ENCODE measurements around the gene OR12D1. TPM values are rescaled to one million over a fixed set of nuclear protein-coding genes. Genes with fewer than 3 reads are reported as not detected.
"Not testable (repeated sequence)": the region's sequence is repeated elsewhere in the genome, so short reads cannot be mapped to it uniquely, and the experiment has no call there.

OR12D1 gene
- total and polyA plus RNA-seq, 7 experiments from 2014 or later = not detected

DNA sequence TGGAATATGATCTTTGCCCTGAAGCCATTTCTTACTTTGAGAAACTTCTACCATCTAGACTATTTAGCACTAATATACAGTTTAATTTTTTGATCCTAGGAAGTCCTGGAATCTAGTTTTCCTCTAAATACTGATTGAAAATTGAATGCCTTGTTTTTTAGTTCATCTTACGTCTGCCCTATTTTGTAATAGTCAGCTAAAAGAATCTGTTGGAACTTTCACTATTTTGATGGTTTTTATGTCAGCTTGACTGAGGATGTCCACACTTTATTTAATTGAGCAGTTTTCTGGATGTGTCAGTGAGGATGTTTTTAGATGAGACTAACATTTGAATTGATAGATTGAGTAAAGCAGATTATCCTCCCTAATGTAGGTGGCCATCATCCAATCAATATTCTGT, 10.9 kb upstream of the OR12D1 start:
- intact Hi-C loops (cut with micrococcal nuclease) = no loop called here
- Mint-ChIP-seq H3K9me3 (peaks cover 0 to 17% (median 6%) of the 10 kb centered on the region in 11 donors), H3K27me3 (peaks cover 7 to 73% (median 58%) of the 10 kb centered on the region in 5 donors), H3K4me3 (no peak overlapping the region), H3K27ac (no peak overlapping the region), H3K4me1 (no peaks in the 10 kb centered on the region), H3K36me3 (no peaks in the 10 kb centered on the region)
- no peak overlapping the region for H3K27ac ChIP-seq (ENCODE audit: low read depth, low read length)
- H3K27me3 ChIP-seq (ENCODE audit: control insufficient read depth in 2 of 2, insufficient read depth in 2 of 2, low read length in 2 of 2) = peaks cover 0 to 4% of the 10 kb centered on the region in 2 donors
- no peaks in the 10 kb centered on the region for H3K9me3 ChIP-seq (ENCODE audit: control insufficient read depth in 2 of 3, low read length in 3 of 3)
- H3K4me3 ChIP-seq (ENCODE audit: low read length) = no peak overlapping the region
- no peaks in the 10 kb centered on the region for H3K4me1 ChIP-seq (ENCODE audit: control insufficient read depth in 2 of 2, insufficient read depth in 2 of 2, low read length in 2 of 2)
- H3K36me3 ChIP-seq (ENCODE audit: control insufficient read depth in 2 of 3, insufficient read depth in 3 of 3, low read length in 3 of 3) = no peaks in the 10 kb centered on the region
- no peak for ATAC-seq
- POLR2A ChIA-PET = no interaction called here
- DNase-seq = no peak
- CTCF ChIA-PET = no interaction called here

DNA sequence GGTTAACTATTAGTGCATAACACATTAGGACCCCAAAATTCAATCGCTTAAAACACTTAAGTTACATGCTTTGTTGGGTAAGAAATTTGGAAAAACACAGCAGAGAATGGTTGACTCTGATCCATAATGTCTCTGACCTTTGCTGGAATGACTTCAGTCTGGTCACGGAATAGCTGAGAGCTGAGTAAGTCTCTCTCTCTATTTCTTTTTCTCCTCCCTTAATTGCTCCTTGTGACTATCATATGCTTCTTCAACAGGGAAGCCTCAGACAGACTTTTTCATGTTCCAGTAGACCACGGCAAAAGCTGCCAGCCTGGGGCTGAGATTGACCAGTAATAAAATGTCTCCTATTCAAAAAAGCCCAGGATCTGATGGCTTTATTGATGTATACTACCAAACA, 4.8 kb downstream of the OR12D1 start:
- no peak for DNase-seq
- Mint-ChIP-seq H3K4me3 (no peak overlapping the region), H3K4me1 (no peaks in the 10 kb centered on the region), H3K9me3 (peaks cover 0 to 7% (median 0%) of the 10 kb centered on the region in 11 donors), H3K27ac (no peak overlapping the region), H3K36me3 (no peaks in the 10 kb centered on the region), H3K27me3 (peaks cover 27 to 67% (median 45%) of the 10 kb centered on the region in 5 donors)
- Histone ChIP-seq H3K36me3 (ENCODE audit: control insufficient read depth in 2 of 3, insufficient read depth in 3 of 3, low read length in 3 of 3) (no peaks in the 10 kb centered on the region), H3K27me3 (ENCODE audit: control insufficient read depth in 2 of 2, insufficient read depth in 2 of 2, low read length in 2 of 2) (no peaks in the 10 kb centered on the region), H3K27ac (ENCODE audit: low read depth, low read length) (no peak overlapping the region), H3K4me1 (ENCODE audit: control insufficient read depth in 2 of 2, insufficient read depth in 2 of 2, low read length in 2 of 2) (no peaks in the 10 kb centered on the region), H3K9me3 (ENCODE audit: control insufficient read depth in 2 of 3, low read length in 3 of 3) (no peaks in the 10 kb centered on the region), H3K4me3 (ENCODE audit: low read length) (no peak overlapping the region)
- intact Hi-C loops (cut with micrococcal nuclease) = no loop called here
- POLR2A ChIA-PET = no interaction called here
- no peak for ATAC-seq
- CTCF ChIA-PET = no interaction called here

DNA sequence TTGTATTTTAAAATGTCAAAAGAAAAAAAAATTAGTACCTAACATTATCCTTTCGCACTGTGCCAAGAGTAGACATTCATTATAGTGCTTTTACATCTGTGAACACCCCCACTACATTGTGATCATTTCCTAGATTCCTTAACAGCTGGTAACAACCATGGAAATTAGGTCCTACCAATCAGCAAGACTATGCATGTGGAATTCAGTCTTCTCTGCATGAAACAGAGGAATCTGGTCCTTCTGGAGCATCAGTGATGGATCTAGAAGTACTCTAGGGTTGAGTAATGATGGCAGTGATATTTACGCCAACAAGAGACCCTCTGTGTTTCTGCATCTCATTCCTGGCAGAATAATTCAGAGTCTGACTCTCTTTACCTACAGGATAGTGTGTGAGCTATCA, 9.4 kb downstream of the OR12D1 start:
- Histone ChIP-seq H3K9me3 (ENCODE audit: control insufficient read depth in 2 of 3, low read length in 3 of 3) (no peaks in the 10 kb centered on the region), H3K27ac (ENCODE audit: low read depth, low read length) (no peak overlapping the region), H3K4me1 (ENCODE audit: control insufficient read depth in 2 of 2, insufficient read depth in 2 of 2, low read length in 2 of 2) (no peaks in the 10 kb centered on the region), H3K36me3 (ENCODE audit: control insufficient read depth in 2 of 3, insufficient read depth in 3 of 3, low read length in 3 of 3) (no peaks in the 10 kb centered on the region), H3K27me3 (ENCODE audit: control insufficient read depth in 2 of 2, insufficient read depth in 2 of 2, low read length in 2 of 2) (no peaks in the 10 kb centered on the region), H3K4me3 (ENCODE audit: low read length) (no peak overlapping the region)
- no peak overlapping the region for H3K4me3 Mint-ChIP-seq
- ATAC-seq = no peak
- H3K9me3 Mint-ChIP-seq = peaks cover 0 to 7% (median 0%) of the 10 kb centered on the region in 11 donors
- peaks cover 0 to 4% (median 0%) of the 10 kb centered on the region in 5 donors for H3K36me3 Mint-ChIP-seq
- POLR2A ChIA-PET = no interaction called here
- H3K4me1 Mint-ChIP-seq = peaks cover 0 to 1% (median 0%) of the 10 kb centered on the region in 7 donors
- H3K27me3 Mint-ChIP-seq = peaks cover 21 to 74% (median 63%) of the 10 kb centered on the region in 5 donors
- CTCF ChIA-PET = no interaction called here
- no peak for DNase-seq
- intact Hi-C loops (cut with micrococcal nuclease) = no loop called here
- H3K27ac Mint-ChIP-seq = no peak overlapping the region

DNA sequence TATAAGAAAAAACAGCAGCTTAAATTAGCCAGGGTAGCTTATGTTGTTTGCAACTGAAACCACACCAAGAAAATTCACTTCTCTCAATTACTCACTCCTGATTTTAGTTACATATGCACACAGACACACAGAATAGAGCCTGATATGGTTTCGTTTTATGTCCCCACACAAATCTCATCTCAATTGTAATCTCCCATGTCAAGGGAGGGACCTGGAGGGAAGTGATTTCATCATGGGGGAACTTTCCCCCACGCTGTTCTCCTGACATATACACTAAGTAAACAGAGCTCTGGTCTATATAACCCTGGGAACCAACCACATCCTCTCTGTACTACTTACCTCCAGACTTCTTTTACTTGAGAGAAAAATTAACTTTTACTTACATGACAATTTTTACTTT, 9.8 kb downstream of the OR12D1 start:
- ChIA-PET CTCF (no interaction called here), POLR2A (no interaction called here)
- peaks cover 23 to 77% (median 65%) of the 10 kb centered on the region in 5 donors for H3K27me3 Mint-ChIP-seq
- H3K9me3 Mint-ChIP-seq = peaks cover 0 to 7% (median 0%) of the 10 kb centered on the region in 11 donors
- H3K36me3 Mint-ChIP-seq = peaks cover 0 to 4% (median 0%) of the 10 kb centered on the region in 5 donors
- Histone ChIP-seq H3K4me3 (ENCODE audit: low read length) (no peak overlapping the region), H3K9me3 (ENCODE audit: control insufficient read depth in 2 of 3, low read length in 3 of 3) (no peaks in the 10 kb centered on the region), H3K27ac (ENCODE audit: low read depth, low read length) (no peak overlapping the region), H3K4me1 (ENCODE audit: control insufficient read depth in 2 of 2, insufficient read depth in 2 of 2, low read length in 2 of 2) (no peaks in the 10 kb centered on the region), H3K36me3 (ENCODE audit: control insufficient read depth in 2 of 3, insufficient read depth in 3 of 3, low read length in 3 of 3) (no peaks in the 10 kb centered on the region), H3K27me3 (ENCODE audit: control insufficient read depth in 2 of 2, insufficient read depth in 2 of 2, low read length in 2 of 2) (no peaks in the 10 kb centered on the region)
- H3K27ac Mint-ChIP-seq = no peak overlapping the region
- H3K4me1 Mint-ChIP-seq = peaks cover 0 to 1% (median 0%) of the 10 kb centered on the region in 7 donors
- H3K4me3 Mint-ChIP-seq = no peak overlapping the region
- intact Hi-C loops (cut with micrococcal nuclease) = no loop called here
- DNase-seq (no peak), ATAC-seq (no peak)

DNA sequence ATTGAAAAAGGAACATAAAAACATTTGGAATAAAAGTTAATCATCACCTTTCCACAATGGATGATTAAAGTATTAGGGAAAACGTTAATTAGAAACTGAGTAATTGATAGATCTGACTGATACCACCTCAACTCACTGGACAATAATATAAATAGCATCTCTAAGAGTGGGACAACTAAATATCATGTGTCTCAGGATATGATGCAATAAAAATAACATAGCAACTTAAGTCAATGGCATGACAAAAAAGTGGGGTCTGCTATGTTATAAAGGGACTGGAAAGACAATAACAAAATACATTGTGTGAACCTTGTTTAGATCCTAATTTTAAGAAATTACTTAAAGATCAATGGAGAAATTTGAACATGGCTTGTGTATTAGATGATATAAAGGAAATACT, 10.3 kb downstream of the OR12D1 start:
- ChIA-PET CTCF (no interaction called here), POLR2A (no interaction called here)
- ATAC-seq = no peak
- Mint-ChIP-seq H3K36me3 (peaks cover 0 to 4% (median 0%) of the 10 kb centered on the region in 5 donors), H3K27me3 (peaks cover 18 to 74% (median 62%) of the 10 kb centered on the region in 5 donors), H3K4me1 (peaks cover 0 to 1% (median 0%) of the 10 kb centered on the region in 7 donors), H3K9me3 (peaks cover 0 to 7% (median 0%) of the 10 kb centered on the region in 11 donors), H3K4me3 (no peak overlapping the region), H3K27ac (no peak overlapping the region)
- H3K9me3 ChIP-seq (ENCODE audit: control insufficient read depth in 2 of 3, low read length in 3 of 3) = no peaks in the 10 kb centered on the region
- no peak for DNase-seq
- H3K4me3 ChIP-seq (ENCODE audit: low read length) = no peak overlapping the region
- no peak overlapping the region for H3K27ac ChIP-seq (ENCODE audit: low read depth, low read length)
- intact Hi-C loops (cut with micrococcal nuclease) = no loop called here
- H3K36me3 ChIP-seq (ENCODE audit: control insufficient read depth in 2 of 3, insufficient read depth in 3 of 3, low read length in 3 of 3) = no peaks in the 10 kb centered on the region
- H3K4me1 ChIP-seq (ENCODE audit: control insufficient read depth in 2 of 2, insufficient read depth in 2 of 2, low read length in 2 of 2) = no peaks in the 10 kb centered on the region
- no peaks in the 10 kb centered on the region for H3K27me3 ChIP-seq (ENCODE audit: control insufficient read depth in 2 of 2, insufficient read depth in 2 of 2, low read length in 2 of 2)

DNA sequence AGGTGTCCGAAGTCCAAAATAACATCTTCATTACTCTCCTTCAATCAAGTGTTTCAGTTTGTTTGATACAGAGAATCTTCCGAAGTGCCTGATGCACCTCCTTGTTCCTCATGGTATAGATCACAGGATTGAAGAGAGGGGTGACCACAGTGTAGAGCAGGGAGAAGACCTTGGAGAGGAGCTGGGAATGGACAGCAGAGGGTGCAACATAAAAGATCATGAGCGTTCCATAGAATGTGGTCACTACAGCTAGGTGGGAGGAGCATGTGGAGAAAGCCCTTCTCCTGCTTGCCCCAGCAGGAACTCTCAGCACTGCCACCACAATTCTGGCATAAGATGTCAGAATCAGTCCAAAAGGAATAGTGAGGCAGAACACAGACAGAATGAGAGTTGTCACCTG, 11.9 kb downstream of the OR12D1 start:
- Mint-ChIP-seq H3K36me3 (peaks cover 0 to 4% (median 0%) of the 10 kb centered on the region in 5 donors), H3K4me3 (no peak overlapping the region), H3K27ac (no peak overlapping the region), H3K27me3 (peaks cover 20 to 66% (median 53%) of the 10 kb centered on the region in 5 donors), H3K4me1 (peaks cover 0 to 1% (median 0%) of the 10 kb centered on the region in 7 donors), H3K9me3 (peaks cover 0 to 2% (median 0%) of the 10 kb centered on the region in 11 donors)
- no peaks in the 10 kb centered on the region for H3K36me3 ChIP-seq (ENCODE audit: control insufficient read depth in 2 of 3, insufficient read depth in 3 of 3, low read length in 3 of 3)
- H3K4me1 ChIP-seq (ENCODE audit: control insufficient read depth in 2 of 2, insufficient read depth in 2 of 2, low read length in 2 of 2) = no peaks in the 10 kb centered on the region
- intact Hi-C loops (cut with micrococcal nuclease) = no loop called here
- ChIA-PET POLR2A (no interaction called here), CTCF (no interaction called here)
- DNase-seq (no peak), ATAC-seq (no peak)
- no peaks in the 10 kb centered on the region for H3K27me3 ChIP-seq (ENCODE audit: control insufficient read depth in 2 of 2, insufficient read depth in 2 of 2, low read length in 2 of 2)
- no peaks in the 10 kb centered on the region for H3K9me3 ChIP-seq (ENCODE audit: control insufficient read depth in 2 of 3, low read length in 3 of 3)
- H3K27ac ChIP-seq (ENCODE audit: low read depth, low read length) = no peak overlapping the region
- no peak overlapping the region for H3K4me3 ChIP-seq (ENCODE audit: low read length)

DNA sequence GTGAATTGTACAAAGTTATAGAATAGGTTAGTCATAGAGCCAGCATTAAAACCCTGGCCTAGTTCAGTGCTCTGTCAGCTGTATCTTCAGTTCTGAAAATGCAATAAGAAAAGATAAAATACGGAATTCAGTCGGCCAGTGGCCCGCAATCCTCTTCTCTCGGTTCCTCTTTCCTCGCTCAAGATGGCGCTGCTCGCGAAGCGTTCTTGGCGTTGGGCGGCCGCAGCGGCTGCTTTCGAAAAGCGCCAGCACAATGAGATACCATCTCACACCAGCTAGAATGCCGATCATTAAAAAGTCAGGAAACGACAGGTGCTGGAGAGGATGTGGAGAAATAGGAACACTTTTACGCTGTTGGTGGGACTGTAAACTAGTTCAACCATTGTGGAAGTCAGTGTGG, 22.0 kb downstream of the OR12D1 start:
- H3K27me3 ChIP-seq (ENCODE audit: control insufficient read depth in 2 of 2, insufficient read depth in 2 of 2, low read length in 2 of 2); H3K36me3 ChIP-seq (ENCODE audit: control insufficient read depth in 2 of 3, insufficient read depth in 3 of 3, low read length in 3 of 3); CTCF ChIA-PET; H3K27ac Mint-ChIP-seq; H3K9me3 ChIP-seq (ENCODE audit: control insufficient read depth in 2 of 3, low read length in 3 of 3); H3K4me1 Mint-ChIP-seq; DNase-seq; ATAC-seq; H3K4me3 Mint-ChIP-seq; POLR2A ChIA-PET; intact Hi-C loops (cut with micrococcal nuclease); H3K36me3 Mint-ChIP-seq; H3K4me3 ChIP-seq (ENCODE audit: low read length); H3K4me1 ChIP-seq (ENCODE audit: control insufficient read depth in 2 of 2, insufficient read depth in 2 of 2, low read length in 2 of 2); H3K27ac ChIP-seq (ENCODE audit: low read depth, low read length): not testable (repeated sequence)
- Mint-ChIP-seq H3K9me3 (peaks cover 0 to 11% (median 0%) of the 10 kb centered on the region in 11 donors), H3K27me3 (peaks cover 16 to 68% (median 53%) of the 10 kb centered on the region in 5 donors)
